Measurements from ENCODE around the gene LRP1. TPM values are rescaled to one million over a fixed set of nuclear protein-coding genes. Genes with fewer than 3 reads are reported as not detected.

LRP1 gene
- total and polyA plus RNA-seq, 2 of the 4 experiments (the other 2 are of a cell fraction): 73.1 to 142 TPM

DNA sequence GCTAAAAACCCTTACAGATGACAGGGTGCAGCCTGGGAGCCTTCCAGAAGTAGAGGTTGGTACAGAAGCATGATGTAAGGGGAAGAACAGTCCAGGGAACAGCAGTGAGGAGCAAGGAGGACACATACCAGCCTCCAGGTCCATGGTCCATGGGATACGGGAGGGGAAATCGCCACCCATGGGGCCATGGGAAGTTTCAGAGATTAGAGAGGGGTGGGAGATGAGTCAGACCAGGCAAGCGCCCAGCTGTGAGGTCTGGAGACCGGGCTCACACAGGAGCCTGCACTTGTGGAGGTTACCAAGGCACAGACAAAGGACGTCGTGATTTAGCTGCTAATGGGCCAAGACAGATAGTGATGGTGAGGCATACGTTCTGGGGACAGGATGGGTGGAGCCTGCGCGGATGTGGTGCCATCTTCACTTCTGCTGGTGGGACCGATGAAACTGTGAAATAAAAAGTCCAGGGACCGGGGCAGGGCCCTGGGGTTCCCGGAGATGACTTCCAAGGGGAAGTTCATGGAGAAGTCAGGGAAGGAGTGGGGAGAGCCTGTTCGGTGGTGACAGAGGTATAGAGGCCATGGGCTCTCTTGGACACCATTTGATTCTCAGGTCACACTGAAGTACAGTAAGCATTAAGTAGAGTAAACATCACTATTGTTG is 36.8 kb downstream of the LRP1 start:
- Histone ChIP-seq H3K9ac (ENCODE audit: low read depth, low read length) (no peak overlapping the region), H3K27ac (ENCODE audit: insufficient read depth, low read length) (no peak overlapping the region), H3K9me1 (ENCODE audit: insufficient read depth, low read length) (peaks cover 18% of the 10 kb centered on the region), H4K91ac (ENCODE audit: insufficient read depth, low read depth, low read length) (no peak overlapping the region), H4K20me1 (ENCODE audit: insufficient read depth, low read length) (peaks cover 44% of the 10 kb centered on the region), H3K23ac (ENCODE audit: low read depth, low read length) (no peak overlapping the region), H2BK15ac (ENCODE audit: low read depth, low read length) (no peak overlapping the region; the same call in 2 of the 3 replicates), H3K27me3 (ENCODE audit: control insufficient read depth, insufficient read depth, low read length) (no peaks in the 10 kb centered on the region), H3K9me3 (ENCODE audit: control insufficient read depth, insufficient read depth, low read length) (no peaks in the 10 kb centered on the region), H3K4me3 (ENCODE audit: insufficient read depth, low read depth, low read length) (no peak overlapping the region), H4K8ac (ENCODE audit: low read depth in 2 of 2, low read length in 2 of 2) (no peak overlapping the region), H3K79me1 (ENCODE audit: low read depth in 1 of 2, low read length in 2 of 2) (peaks cover 9 to 63% of the 10 kb centered on the region in 2 experiments; a peak in 3 of 4 replicates), H4K5ac (ENCODE audit: low read depth, low read length) (no peak overlapping the region), H3K36me3 (ENCODE audit: control insufficient read depth, insufficient read depth, low read length) (peaks cover 87% of the 10 kb centered on the region), H3K14ac (replicated peaks; ENCODE audit: low read depth, low read length) (no peak overlapping the region), H2BK120ac (ENCODE audit: low read depth, low read length) (no peak overlapping the region), H3K4me2 (ENCODE audit: low read depth, low read length) (no peak overlapping the region), H2BK5ac (ENCODE audit: low read depth, low read length, poor library complexity, severe bottlenecking) (no peak overlapping the region), H3K4ac (ENCODE audit: low read depth, low read length) (no peak overlapping the region), H2BK20ac (ENCODE audit: low read depth, low read length) (no peak overlapping the region; the same call in 1 of the 2 replicates), H3K56ac (ENCODE audit: extremely low read depth, insufficient read depth, low read length) (no peak overlapping the region), H2AK5ac (ENCODE audit: low read depth, low read length) (no peak overlapping the region), H3K18ac (ENCODE audit: low read depth, low read length) (no peak overlapping the region), H2AFZ (replicated peaks; ENCODE audit: low read length, poor library complexity) (no peak overlapping the region), H3K4me1 (ENCODE audit: control insufficient read depth, insufficient read depth, low read length) (peaks cover 4% of the 10 kb centered on the region; the same call in 1 of the 2 replicates), H2AK9ac (replicated peaks; ENCODE audit: low read depth, low read length, poor library complexity) (peak overlapping the region; percentile 44)
- TF ChIP-seq CEBPB (IDR thresholded peaks at IDR 0.05; ENCODE audit: low read depth, low read length): no peak
- no peak for TF ChIP-seq CTCF (conservative IDR thresholded peaks at IDR 0.05; ENCODE audit: low read depth, low read length)
- TF ChIP-seq BHLHE40 (IDR thresholded peaks at IDR 0.05; ENCODE audit: low read depth, low read length): no peak
- TF ChIP-seq SMC3 (IDR thresholded peaks at IDR 0.05; ENCODE audit: low read depth, low read length): no peak
- TF ChIP-seq RFX5 (IDR thresholded peaks at IDR 0.05; ENCODE audit: low read depth, low read length): no peak
- no peak for TF ChIP-seq MAFK (IDR thresholded peaks at IDR 0.05; ENCODE audit: low read depth, low read length)
- TF ChIP-seq FOS (IDR thresholded peaks at IDR 0.05; ENCODE audit: low read depth, low read length): no peak
- TF ChIP-seq RAD21 (IDR thresholded peaks at IDR 0.05; ENCODE audit: low read length): no peak
- no peak for TF ChIP-seq NFE2L2 (IDR thresholded peaks at IDR 0.05; ENCODE audit: low read depth, low read length)
- TF ChIP-seq RCOR1 (IDR thresholded peaks at IDR 0.05; ENCODE audit: insufficient replicate concordance, low read length): no peak
- no peak for TF ChIP-seq MXI1 (IDR thresholded peaks at IDR 0.05; ENCODE audit: borderline replicate concordance, low read depth, low read length)
- no peak for TF ChIP-seq USF2 (IDR thresholded peaks at IDR 0.05; ENCODE audit: low read depth, low read length)
- DNase-seq (peak; percentile 44), ATAC-seq (ENCODE audit: low read depth) (no peak)
- in situ Hi-C loops (cut with MboI; ENCODE audit: low sequenced_read_pairs) (no loop called here), intact Hi-C loops (cut with micrococcal nuclease) (no loop called here), dilution Hi-C loops (cut with HindIII; ENCODE audit: low sequenced_read_pairs, unreplicated experiment) (no loop called here)
- ChIA-PET POLR2A (ENCODE audit: unreplicated experiment) (no interaction called here), CTCF (no interaction called here)
- no TSS peak for BruUV-seq (replicated peaks)
- 91% methylated on average over 8 of the region's 13 CpGs; no CpG with 5 or more reads in 1 of the 2 experiments for WGBS, 2 experiments (ENCODE audit: extremely low coverage in 2 of 2, insufficient read length in 1 of 2)

Measured in IMR-90 (cell line).